ENCODE results near the gene CAPN5.

DNA sequence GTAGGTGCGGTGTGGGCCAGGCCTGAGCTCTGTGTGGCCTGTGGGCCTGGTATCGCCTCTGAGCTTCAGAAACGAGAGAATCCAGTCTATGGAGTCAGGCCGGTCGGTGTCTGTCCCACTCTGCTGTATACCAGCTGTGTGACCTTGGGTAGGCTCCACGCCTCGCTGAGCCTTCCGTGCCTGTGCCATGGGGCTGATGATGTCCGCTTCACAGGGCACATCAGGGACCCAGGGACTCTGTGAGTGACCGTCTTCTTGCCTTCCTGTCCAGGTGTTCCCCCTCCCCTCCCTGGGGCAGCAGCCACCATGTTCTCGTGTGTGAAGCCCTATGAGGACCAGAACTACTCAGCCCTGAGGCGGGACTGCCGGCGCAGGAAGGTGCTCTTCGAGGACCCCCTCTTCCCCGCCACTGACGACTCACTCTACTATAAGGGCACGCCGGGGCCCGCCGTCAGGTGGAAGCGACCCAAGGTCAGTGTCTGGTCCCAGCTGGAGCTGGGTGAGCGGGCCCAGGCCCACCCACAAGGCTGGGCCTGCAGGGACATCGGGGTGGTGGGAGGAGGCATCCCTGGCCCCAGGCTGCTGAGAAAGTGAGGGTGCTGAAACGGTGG is 17.9 kb downstream of the CAPN5 start:
- TF ChIP-seq EZH2 (IDR thresholded peaks at IDR 0.05; ENCODE audit: borderline replicate concordance, low read length) = no peak
- TF ChIP-seq, protein P1, sequence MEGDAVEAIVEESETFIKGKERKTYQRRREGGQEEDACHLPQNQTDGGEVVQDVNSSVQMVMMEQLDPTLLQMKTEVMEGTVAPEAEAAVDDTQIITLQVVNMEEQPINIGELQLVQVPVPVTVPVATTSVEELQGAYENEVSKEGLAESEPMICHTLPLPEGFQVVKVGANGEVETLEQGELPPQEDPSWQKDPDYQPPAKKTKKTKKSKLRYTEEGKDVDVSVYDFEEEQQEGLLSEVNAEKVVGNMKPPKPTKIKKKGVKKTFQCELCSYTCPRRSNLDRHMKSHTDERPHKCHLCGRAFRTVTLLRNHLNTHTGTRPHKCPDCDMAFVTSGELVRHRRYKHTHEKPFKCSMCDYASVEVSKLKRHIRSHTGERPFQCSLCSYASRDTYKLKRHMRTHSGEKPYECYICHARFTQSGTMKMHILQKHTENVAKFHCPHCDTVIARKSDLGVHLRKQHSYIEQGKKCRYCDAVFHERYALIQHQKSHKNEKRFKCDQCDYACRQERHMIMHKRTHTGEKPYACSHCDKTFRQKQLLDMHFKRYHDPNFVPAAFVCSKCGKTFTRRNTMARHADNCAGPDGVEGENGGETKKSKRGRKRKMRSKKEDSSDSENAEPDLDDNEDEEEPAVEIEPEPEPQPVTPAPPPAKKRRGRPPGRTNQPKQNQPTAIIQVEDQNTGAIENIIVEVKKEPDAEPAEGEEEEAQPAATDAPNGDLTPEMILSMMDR (conservative IDR thresholded peaks at IDR 0.05 in 1 of 2, IDR thresholded peaks at IDR 0.05 in 1 of 2; ENCODE audit: extremely low read depth in 1 of 2, insufficient read depth in 1 of 2, low read depth in 1 of 2, low read length in 2 of 2) = no peak

Measured in mammary epithelial cell (primary cell).